Hepatocyte (in vitro differentiated cells): Measurements from ENCODE around the gene MYOT. TPM values are rescaled to one million over a fixed set of nuclear protein-coding genes. Genes with fewer than 3 reads are reported as not detected.

ENCODE experiments used
- DNase-seq: peaks from one replicate; pipeline ENCODE4 v3.0.0-alpha.2; 2016; ENCODE audit warnings: low spot score
- H2AFZ ChIP-seq: fragments of 200-600 bp; sonication (generic); 2 replicates; pipeline ENCODE4 v1.6.0; 2016; ENCODE audit warnings: antibody characterized with exemption, mild to moderate bottlenecking
- H3K27ac ChIP-seq: fragments of 200-600 bp; sonication (generic); 2 replicates; pipeline ENCODE4 v1.5.1; 2016; ENCODE audit warnings: mild to moderate bottlenecking
- H3K27me3 ChIP-seq: fragments of 200-600 bp; sonication (generic); 2 replicates; pipeline ENCODE4 v1.6.1; 2016
- H3K36me3 ChIP-seq: fragments of 200-600 bp; sonication (generic); replicated peaks from 2 replicates; pipeline ENCODE4 v1.5.1; 2016; ENCODE audit warnings: low read depth; ENCODE audit not compliant: insufficient read depth
- H3K4me1 ChIP-seq: fragments of 200-600 bp; sonication (generic); 2 replicates; pipeline ENCODE4 v1.5.1; 2016; ENCODE audit warnings: mild to moderate bottlenecking, moderate library complexity; ENCODE audit not compliant: insufficient read depth
- H3K4me2 ChIP-seq: fragments of 200-600 bp; sonication (generic); 2 replicates; pipeline ENCODE4 v1.6.0; 2016
- H3K4me3 ChIP-seq: fragments of 200-600 bp; sonication (generic); 2 replicates; pipeline ENCODE4 v1.5.1; 2016; ENCODE audit warnings: mild to moderate bottlenecking
- H3K79me2 ChIP-seq: fragments of 200-600 bp; sonication (generic); 2 replicates; pipeline ENCODE4 v1.6.0; 2017; ENCODE audit warnings: mild to moderate bottlenecking
- H3K9me2 ChIP-seq: fragments of 200-600 bp; sonication (generic); replicated peaks from 2 replicates; pipeline ENCODE4 v1.6.0; 2017; ENCODE audit warnings: mild to moderate bottlenecking; ENCODE audit not compliant: insufficient read depth
- H3K9me3 ChIP-seq: fragments of 200-600 bp; sonication (generic); 2 replicates; pipeline ENCODE4 v1.5.1; 2016; ENCODE audit warnings: low read depth, mild to moderate bottlenecking
- H4K20me1 ChIP-seq: fragments of 200-600 bp; sonication (generic); 2 replicates; pipeline ENCODE4 v1.6.0; 2016; ENCODE audit warnings: mild to moderate bottlenecking; ENCODE audit not compliant: insufficient read depth, poor library complexity, severe bottlenecking
- EZH2 ChIP-seq: fragments of 200-600 bp; sonication (generic); IDR thresholded peaks from 2 replicates; pipeline ENCODE4 v1.6.1; 2016; ENCODE audit warnings: antibody characterized with exemption, mild to moderate bottlenecking, borderline replicate concordance
- EZH2phosphoT487 ChIP-seq: fragments of 200-600 bp; sonication (generic); IDR thresholded peaks from one replicate; pipeline ENCODE4 v1.6.1; 2018; ENCODE audit warnings: antibody characterized with exemption, mild to moderate bottlenecking, low read depth, moderate library complexity; ENCODE audit not compliant: unreplicated experiment, severe bottlenecking
- WGBS: methylation state at CpG from one replicate; pipeline ENCODE4 v1.1.6; 2016; ENCODE audit warnings: low lambda C conversion rate; ENCODE audit errors: missing lambda C conversion rate; 5-methylcytosine and 5-hydroxymethylcytosine counted together
- polyA plus RNA-seq: library from polyadenylated mRNA; unstranded; fragments of >200 nt; fragmentation: Nextera tagmentation; extraction: Ambion mirVana; gene quantifications from 2 replicates; pipeline ENCODE4 v1.2.1, GENCODE V29; 2016
- total RNA-seq: library from RNA; depleted of rRNA; stranded (reverse); fragments of >200 nt; gene quantifications from 2 replicates; pipeline ENCODE4 v1.2.3, GENCODE V29; 2014
- TF ChIP-seq, protein P1 (sequence below): fragments of 200-600 bp; sonication (generic); IDR thresholded peaks from 2 replicates; pipeline ENCODE4 v1.5.1; 2016; ENCODE audit warnings: antibody characterized with exemption, mild to moderate bottlenecking; ENCODE audit not compliant: poor library complexity

MYOT gene
- total and polyA plus RNA-seq, 2 experiments from 2014 or later, result not detected

DNA sequence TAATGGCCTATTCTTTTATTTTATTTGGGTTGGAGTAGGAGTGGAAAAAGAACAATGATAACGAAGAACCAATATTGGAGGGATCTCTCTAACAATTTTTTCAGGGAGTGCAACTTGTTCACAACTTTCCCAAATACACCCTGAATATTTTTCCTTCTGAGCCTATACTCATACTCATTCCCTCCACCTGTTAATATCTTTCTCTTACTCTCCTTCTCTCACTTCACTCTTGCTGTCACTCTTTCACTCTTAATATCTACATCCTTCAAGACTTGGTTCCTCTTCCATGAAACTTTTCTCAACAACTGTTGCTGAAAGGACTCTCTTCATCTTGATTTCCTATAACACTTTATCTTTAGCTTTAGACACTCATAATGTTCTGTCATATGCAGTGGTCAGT, 39.0 kb upstream of the MYOT start:
- Histone ChIP-seq H3K36me3 (no peaks in the 10 kb centered on the region), H3K9me3 (no peaks in the 10 kb centered on the region), H3K79me2 (no peaks in the 10 kb centered on the region), H3K27me3 (no peaks in the 10 kb centered on the region), H4K20me1 (no peaks in the 10 kb centered on the region), H3K9me2 (no peaks in the 10 kb centered on the region), H3K4me2 (no peak overlapping the region), H3K4me1 (peaks cover 6% of the 10 kb centered on the region), H2AFZ (no peak overlapping the region), H3K27ac (no peak overlapping the region), H3K4me3 (no peak overlapping the region)
- TF ChIP-seq, protein P1, sequence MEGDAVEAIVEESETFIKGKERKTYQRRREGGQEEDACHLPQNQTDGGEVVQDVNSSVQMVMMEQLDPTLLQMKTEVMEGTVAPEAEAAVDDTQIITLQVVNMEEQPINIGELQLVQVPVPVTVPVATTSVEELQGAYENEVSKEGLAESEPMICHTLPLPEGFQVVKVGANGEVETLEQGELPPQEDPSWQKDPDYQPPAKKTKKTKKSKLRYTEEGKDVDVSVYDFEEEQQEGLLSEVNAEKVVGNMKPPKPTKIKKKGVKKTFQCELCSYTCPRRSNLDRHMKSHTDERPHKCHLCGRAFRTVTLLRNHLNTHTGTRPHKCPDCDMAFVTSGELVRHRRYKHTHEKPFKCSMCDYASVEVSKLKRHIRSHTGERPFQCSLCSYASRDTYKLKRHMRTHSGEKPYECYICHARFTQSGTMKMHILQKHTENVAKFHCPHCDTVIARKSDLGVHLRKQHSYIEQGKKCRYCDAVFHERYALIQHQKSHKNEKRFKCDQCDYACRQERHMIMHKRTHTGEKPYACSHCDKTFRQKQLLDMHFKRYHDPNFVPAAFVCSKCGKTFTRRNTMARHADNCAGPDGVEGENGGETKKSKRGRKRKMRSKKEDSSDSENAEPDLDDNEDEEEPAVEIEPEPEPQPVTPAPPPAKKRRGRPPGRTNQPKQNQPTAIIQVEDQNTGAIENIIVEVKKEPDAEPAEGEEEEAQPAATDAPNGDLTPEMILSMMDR, result no peak
- TF ChIP-seq EZH2, result no peak
- no peak for TF ChIP-seq EZH2phosphoT487
- 94% methylated on average over 1 of the region's 1 CpG for WGBS
- no peak for DNase-seq

DNA sequence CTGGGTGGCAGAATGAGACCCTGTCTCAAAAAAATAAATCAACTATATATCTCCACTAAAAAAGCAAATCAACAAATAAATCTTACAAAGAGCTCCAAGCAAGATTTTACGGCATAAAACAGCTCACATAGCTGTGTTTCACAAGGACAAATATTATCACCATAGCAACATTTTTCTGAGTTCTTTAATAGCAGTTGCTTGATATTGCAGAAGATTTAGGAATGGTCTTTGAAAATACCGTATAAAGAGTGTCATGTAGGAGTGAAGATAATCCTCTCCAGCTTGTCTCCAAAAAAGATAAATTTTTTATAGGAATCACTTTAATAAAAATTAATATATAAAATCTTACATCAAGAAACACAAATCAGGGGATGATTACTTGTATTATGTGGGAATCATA, 36.6 kb upstream of the MYOT start:
- Histone ChIP-seq H3K79me2 (no peaks in the 10 kb centered on the region), H3K4me3 (no peak overlapping the region), H3K27ac (no peak overlapping the region), H3K4me2 (no peak overlapping the region), H3K4me1 (peaks cover 15% of the 10 kb centered on the region), H2AFZ (no peak overlapping the region), H4K20me1 (no peaks in the 10 kb centered on the region), H3K36me3 (no peaks in the 10 kb centered on the region), H3K9me3 (no peaks in the 10 kb centered on the region), H3K9me2 (no peaks in the 10 kb centered on the region), H3K27me3 (no peaks in the 10 kb centered on the region)
- DNase-seq, result no peak
- WGBS, result 80% methylated on average over 2 of the region's 2 CpGs
- no peak for TF ChIP-seq EZH2
- TF ChIP-seq, protein P1, result no peak
- no peak for TF ChIP-seq EZH2phosphoT487

DNA sequence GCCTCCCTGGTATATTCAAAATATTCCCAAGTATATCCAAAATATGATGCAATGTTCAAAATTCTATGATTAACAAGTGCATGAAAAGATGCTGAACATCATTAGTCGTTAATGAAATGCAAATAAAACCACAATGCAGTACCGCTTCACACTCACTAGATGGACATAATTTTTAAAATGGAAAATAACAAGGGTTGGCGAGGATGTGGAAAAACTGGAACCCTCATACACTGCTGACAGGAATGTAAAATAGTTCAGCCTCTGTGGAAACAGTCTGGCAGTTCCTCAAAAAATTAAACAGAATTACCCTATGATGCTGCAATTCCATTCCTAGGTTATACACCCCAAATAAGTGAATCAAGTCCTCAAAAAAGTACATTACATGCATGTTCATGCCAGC, 36.1 kb upstream of the MYOT start:
- no peak overlapping the region for H3K4me2 ChIP-seq
- no peaks in the 10 kb centered on the region for H3K27me3 ChIP-seq
- no peak overlapping the region for H3K27ac ChIP-seq
- no peak overlapping the region for H3K4me3 ChIP-seq
- no peaks in the 10 kb centered on the region for H3K9me2 ChIP-seq
- no peaks in the 10 kb centered on the region for H3K36me3 ChIP-seq
- H3K79me2 ChIP-seq, result no peaks in the 10 kb centered on the region
- DNase-seq, result no peak
- H2AFZ ChIP-seq, result no peak overlapping the region
- 92% methylated on average over 3 of the region's 3 CpGs for whole genome bisulfite sequencing
- no peaks in the 10 kb centered on the region for H3K9me3 ChIP-seq
- peaks cover 15% of the 10 kb centered on the region for H3K4me1 ChIP-seq
- H4K20me1 ChIP-seq, result no peaks in the 10 kb centered on the region
- TF ChIP-seq EZH2phosphoT487, result no peak
- TF ChIP-seq, protein P1, result no peak
- TF ChIP-seq EZH2, result no peak

DNA sequence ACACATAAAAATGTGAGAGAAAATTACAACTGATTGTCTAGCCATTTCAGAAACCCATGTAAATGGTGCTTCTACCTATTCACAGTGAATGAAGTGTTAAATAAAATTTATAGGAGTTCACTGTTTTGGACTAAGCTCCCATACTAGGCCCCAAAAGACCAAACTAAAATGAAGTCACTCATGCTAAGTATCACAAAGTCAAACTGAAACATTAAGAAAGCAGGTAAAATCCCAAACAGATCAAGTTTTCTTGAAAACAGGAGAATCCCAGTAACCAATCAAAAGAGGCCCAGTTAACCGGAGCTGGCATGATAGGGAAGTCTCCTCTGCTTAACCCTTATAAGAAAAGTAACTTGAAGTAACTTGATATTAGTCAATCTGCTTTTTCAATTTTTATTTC, 35.2 kb upstream of the MYOT start:
- no peaks in the 10 kb centered on the region for H3K9me3 ChIP-seq
- H3K79me2 ChIP-seq, result no peaks in the 10 kb centered on the region
- H3K4me3 ChIP-seq, result no peak overlapping the region
- H3K27ac ChIP-seq, result peak overlapping the region; percentile 22
- no peaks in the 10 kb centered on the region for H3K9me2 ChIP-seq
- no peaks in the 10 kb centered on the region for H4K20me1 ChIP-seq
- DNase-seq, result no peak
- no peaks in the 10 kb centered on the region for H3K27me3 ChIP-seq
- no peak overlapping the region for H3K4me2 ChIP-seq
- 64% methylated on average over 1 of the region's 1 CpG for WGBS
- TF ChIP-seq EZH2, result no peak
- TF ChIP-seq, protein P1, result no peak
- TF ChIP-seq EZH2phosphoT487, result no peak
- H3K4me1 ChIP-seq, result peaks cover 15% of the 10 kb centered on the region
- H2AFZ ChIP-seq, result no peak overlapping the region
- H3K36me3 ChIP-seq, result no peaks in the 10 kb centered on the region
